ENCODE measurements around the gene SPAG9. TPM values are rescaled to one million over a fixed set of nuclear protein-coding genes. Genes with fewer than 3 reads are reported as not detected.

Gene SPAG9
- total RNA-seq, 1 donor from 2014 or later, result 108 TPM

GRCh38 chr17:50946891-50947781 is 173.5 kb downstream of the SPAG9 start:
- DNase-seq (no peak), ATAC-seq (no peak)
- Histone ChIP-seq H3K36me3 (no peaks in the 10 kb centered on the region), H3K27me3 (ENCODE audit: low read depth) (no peaks in the 10 kb centered on the region), H3K9me3 (no peaks in the 10 kb centered on the region), H3K4me1 (peaks cover 52% of the 10 kb centered on the region), H3K27ac (peak overlapping the region; percentile 5), H3K4me3 (no peak overlapping the region)
- intact Hi-C loops (cut with DNase I), result no loop called here
- no peak for TF ChIP-seq CTCF (IDR thresholded peaks at IDR 0.05)

- H3K9me3 ChIP-seq, result no peaks in the 10 kb centered on the region
- H3K27ac ChIP-seq, result no peak overlapping the region
- no peaks in the 10 kb centered on the region for H3K36me3 ChIP-seq
- H3K4me1 ChIP-seq, result peaks cover 47% of the 10 kb centered on the region
- no peaks in the 10 kb centered on the region for H3K27me3 ChIP-seq (ENCODE audit: low read depth)
- TF ChIP-seq CTCF (IDR thresholded peaks at IDR 0.05), result no peak
- DNase-seq, result no peak
- ATAC-seq, result no peak
- intact Hi-C loops (cut with DNase I), result no loop called here
- no peak overlapping the region for H3K4me3 ChIP-seq
Observed at GRCh38 chr17:50946223-50946890, 174.3 kb downstream of the SPAG9 start.

GRCh38 chr17:50945779-50946222 is 174.9 kb downstream of the SPAG9 start:
- TF ChIP-seq CTCF (IDR thresholded peaks at IDR 0.05), result no peak
- Histone ChIP-seq H3K27me3 (ENCODE audit: low read depth) (no peaks in the 10 kb centered on the region), H3K4me3 (no peak overlapping the region), H3K9me3 (no peaks in the 10 kb centered on the region), H3K36me3 (no peaks in the 10 kb centered on the region), H3K4me1 (peaks cover 42% of the 10 kb centered on the region), H3K27ac (no peak overlapping the region)
- intact Hi-C loops (cut with DNase I), result no loop called here
- DNase-seq (no peak), ATAC-seq (no peak)

- H3K27me3 ChIP-seq (ENCODE audit: low read depth), result no peaks in the 10 kb centered on the region
- no peaks in the 10 kb centered on the region for H3K9me3 ChIP-seq
- ATAC-seq (no peak), DNase-seq (no peak)
- H3K4me1 ChIP-seq, result peaks cover 35% of the 10 kb centered on the region
- TF ChIP-seq CTCF (IDR thresholded peaks at IDR 0.05), result no peak
- H3K4me3 ChIP-seq, result peak overlapping the region; percentile 62
- H3K27ac ChIP-seq, result peak overlapping the region; percentile 92
- intact Hi-C loops (cut with DNase I), result no loop called here
- H3K36me3 ChIP-seq, result no peaks in the 10 kb centered on the region
Observed at GRCh38 chr17:50944902-50945720, 175.6 kb downstream of the SPAG9 start.
